Hepatocyte (in vitro differentiated cells): ENCODE measurements around the gene TBC1D12. TPM values are rescaled to one million over a fixed set of nuclear protein-coding genes. Genes with fewer than 3 reads are reported as not detected.

Source experiments
- DNase-seq: peaks from one replicate; pipeline ENCODE4 v3.0.0-alpha.2; 2016; ENCODE audit warnings: low spot score
- H2AFZ ChIP-seq: fragments of 200-600 bp; sonication (generic); 2 replicates; pipeline ENCODE4 v1.6.0; 2016; ENCODE audit warnings: antibody characterized with exemption, mild to moderate bottlenecking
- H3K27ac ChIP-seq: fragments of 200-600 bp; sonication (generic); 2 replicates; pipeline ENCODE4 v1.5.1; 2016; ENCODE audit warnings: mild to moderate bottlenecking
- H3K27me3 ChIP-seq: fragments of 200-600 bp; sonication (generic); 2 replicates; pipeline ENCODE4 v1.6.1; 2016
- H3K36me3 ChIP-seq: fragments of 200-600 bp; sonication (generic); replicated peaks from 2 replicates; pipeline ENCODE4 v1.5.1; 2016; ENCODE audit warnings: low read depth; ENCODE audit not compliant: insufficient read depth
- H3K4me1 ChIP-seq: fragments of 200-600 bp; sonication (generic); 2 replicates; pipeline ENCODE4 v1.5.1; 2016; ENCODE audit warnings: mild to moderate bottlenecking, moderate library complexity; ENCODE audit not compliant: insufficient read depth
- H3K4me2 ChIP-seq: fragments of 200-600 bp; sonication (generic); 2 replicates; pipeline ENCODE4 v1.6.0; 2016
- H3K4me3 ChIP-seq: fragments of 200-600 bp; sonication (generic); 2 replicates; pipeline ENCODE4 v1.5.1; 2016; ENCODE audit warnings: mild to moderate bottlenecking
- H3K79me2 ChIP-seq: fragments of 200-600 bp; sonication (generic); 2 replicates; pipeline ENCODE4 v1.6.0; 2017; ENCODE audit warnings: mild to moderate bottlenecking
- H3K9me2 ChIP-seq: fragments of 200-600 bp; sonication (generic); replicated peaks from 2 replicates; pipeline ENCODE4 v1.6.0; 2017; ENCODE audit warnings: mild to moderate bottlenecking; ENCODE audit not compliant: insufficient read depth
- H3K9me3 ChIP-seq: fragments of 200-600 bp; sonication (generic); 2 replicates; pipeline ENCODE4 v1.5.1; 2016; ENCODE audit warnings: low read depth, mild to moderate bottlenecking
- H4K20me1 ChIP-seq: fragments of 200-600 bp; sonication (generic); 2 replicates; pipeline ENCODE4 v1.6.0; 2016; ENCODE audit warnings: mild to moderate bottlenecking; ENCODE audit not compliant: insufficient read depth, poor library complexity, severe bottlenecking
- EZH2 ChIP-seq: fragments of 200-600 bp; sonication (generic); IDR thresholded peaks from 2 replicates; pipeline ENCODE4 v1.6.1; 2016; ENCODE audit warnings: antibody characterized with exemption, mild to moderate bottlenecking, borderline replicate concordance
- EZH2phosphoT487 ChIP-seq: fragments of 200-600 bp; sonication (generic); IDR thresholded peaks from one replicate; pipeline ENCODE4 v1.6.1; 2018; ENCODE audit warnings: antibody characterized with exemption, mild to moderate bottlenecking, low read depth, moderate library complexity; ENCODE audit not compliant: unreplicated experiment, severe bottlenecking
- WGBS: methylation state at CpG from one replicate; pipeline ENCODE4 v1.1.6; 2016; ENCODE audit warnings: low lambda C conversion rate; ENCODE audit errors: missing lambda C conversion rate; 5-methylcytosine and 5-hydroxymethylcytosine counted together
- polyA plus RNA-seq: library from polyadenylated mRNA; unstranded; fragments of >200 nt; fragmentation: Nextera tagmentation; extraction: Ambion mirVana; gene quantifications from 2 replicates; pipeline ENCODE4 v1.2.1, GENCODE V29; 2016
- total RNA-seq: library from RNA; depleted of rRNA; stranded (reverse); fragments of >200 nt; gene quantifications from 2 replicates; pipeline ENCODE4 v1.2.3, GENCODE V29; 2014
- TF ChIP-seq, protein P1 (sequence below): fragments of 200-600 bp; sonication (generic); IDR thresholded peaks from 2 replicates; pipeline ENCODE4 v1.5.1; 2016; ENCODE audit warnings: antibody characterized with exemption, mild to moderate bottlenecking; ENCODE audit not compliant: poor library complexity

The TBC1D12 gene
- total and polyA plus RNA-seq, 2 experiments from 2014 or later, result 9.2 to 15.6 TPM

DNA sequence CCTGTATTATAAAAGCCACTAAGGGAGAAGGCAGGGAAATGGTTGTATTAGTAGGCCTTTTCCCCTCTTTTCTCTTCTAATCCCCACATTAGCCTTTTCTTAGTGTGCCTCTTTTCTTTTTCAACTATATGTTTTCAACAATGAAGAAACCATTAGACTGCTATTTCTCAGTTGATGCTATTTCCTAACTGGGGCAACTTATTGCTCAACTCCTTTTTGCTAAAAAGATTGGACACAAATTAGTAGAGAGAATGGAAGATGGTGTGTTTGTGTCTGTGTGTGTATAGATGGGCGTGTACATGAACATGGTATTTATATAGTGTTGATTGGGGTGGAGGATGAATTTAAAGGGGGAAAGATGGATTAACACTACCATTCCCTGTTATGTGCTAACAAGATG, 28.4 kb downstream of the TBC1D12 start:
- no peak overlapping the region for H3K4me3 ChIP-seq
- H3K4me2 ChIP-seq, result no peak overlapping the region
- no peak overlapping the region for H2AFZ ChIP-seq
- no peaks in the 10 kb centered on the region for H3K4me1 ChIP-seq
- TF ChIP-seq, protein P1, sequence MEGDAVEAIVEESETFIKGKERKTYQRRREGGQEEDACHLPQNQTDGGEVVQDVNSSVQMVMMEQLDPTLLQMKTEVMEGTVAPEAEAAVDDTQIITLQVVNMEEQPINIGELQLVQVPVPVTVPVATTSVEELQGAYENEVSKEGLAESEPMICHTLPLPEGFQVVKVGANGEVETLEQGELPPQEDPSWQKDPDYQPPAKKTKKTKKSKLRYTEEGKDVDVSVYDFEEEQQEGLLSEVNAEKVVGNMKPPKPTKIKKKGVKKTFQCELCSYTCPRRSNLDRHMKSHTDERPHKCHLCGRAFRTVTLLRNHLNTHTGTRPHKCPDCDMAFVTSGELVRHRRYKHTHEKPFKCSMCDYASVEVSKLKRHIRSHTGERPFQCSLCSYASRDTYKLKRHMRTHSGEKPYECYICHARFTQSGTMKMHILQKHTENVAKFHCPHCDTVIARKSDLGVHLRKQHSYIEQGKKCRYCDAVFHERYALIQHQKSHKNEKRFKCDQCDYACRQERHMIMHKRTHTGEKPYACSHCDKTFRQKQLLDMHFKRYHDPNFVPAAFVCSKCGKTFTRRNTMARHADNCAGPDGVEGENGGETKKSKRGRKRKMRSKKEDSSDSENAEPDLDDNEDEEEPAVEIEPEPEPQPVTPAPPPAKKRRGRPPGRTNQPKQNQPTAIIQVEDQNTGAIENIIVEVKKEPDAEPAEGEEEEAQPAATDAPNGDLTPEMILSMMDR, result no peak
- TF ChIP-seq EZH2phosphoT487 (no peak), EZH2 (no peak)
- H3K27me3 ChIP-seq, result no peaks in the 10 kb centered on the region
- no peaks in the 10 kb centered on the region for H3K9me3 ChIP-seq
- peaks cover 91% of the 10 kb centered on the region for H3K79me2 ChIP-seq
- WGBS, result 100% methylated on average over 1 of the region's 1 CpG
- H3K27ac ChIP-seq, result no peak overlapping the region
- no peak for DNase-seq
- H4K20me1 ChIP-seq, result no peaks in the 10 kb centered on the region
- no peaks in the 10 kb centered on the region for H3K9me2 ChIP-seq
- no peaks in the 10 kb centered on the region for H3K36me3 ChIP-seq

DNA sequence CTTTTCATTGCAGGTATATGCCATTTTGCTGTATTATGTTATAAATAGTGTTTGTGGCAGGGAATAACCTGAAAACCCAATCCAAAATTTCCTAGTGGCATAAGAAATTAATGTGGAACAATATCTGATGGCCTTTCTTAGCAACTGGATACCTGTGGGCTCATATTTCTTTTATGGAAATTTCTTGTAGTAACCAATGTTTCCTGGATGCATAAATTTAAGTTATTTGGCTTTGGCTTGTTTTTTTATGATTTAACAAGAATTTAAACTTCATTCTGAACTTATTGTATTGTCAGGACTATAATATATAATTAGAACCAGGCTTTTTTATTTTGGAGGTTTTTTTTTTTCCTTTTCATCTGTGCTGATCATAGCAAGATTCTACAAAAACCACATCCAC, 30.1 kb downstream of the TBC1D12 start:
- peaks cover 91% of the 10 kb centered on the region for H3K79me2 ChIP-seq

DNA sequence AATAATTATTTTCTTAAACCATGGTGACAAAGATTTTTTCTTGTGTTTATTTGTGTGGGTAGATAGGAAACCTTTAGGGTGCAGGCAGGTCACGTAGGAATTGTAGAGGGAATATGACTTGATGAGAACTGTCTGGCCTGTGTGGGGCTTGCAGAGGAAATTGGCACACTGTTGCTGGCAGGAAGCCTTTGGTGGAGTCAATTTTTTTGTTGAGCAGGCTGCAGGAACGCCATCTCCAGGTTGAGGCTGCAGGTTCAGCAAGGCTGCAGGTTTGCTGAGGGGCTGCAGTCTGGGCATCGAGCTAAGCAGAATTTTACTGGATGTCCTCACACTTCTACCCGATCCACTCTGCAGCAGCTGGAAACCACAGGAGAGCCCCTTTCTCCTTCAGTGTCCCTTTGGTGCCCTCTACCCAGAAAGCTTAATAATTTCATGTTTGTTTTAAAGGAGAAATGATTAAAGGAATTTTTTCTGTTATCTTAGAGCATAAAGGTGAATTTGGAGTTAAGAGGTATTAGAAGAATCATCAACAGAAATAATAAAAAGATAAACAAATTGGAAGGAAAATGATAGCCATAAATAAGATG, 37.0 kb downstream of the TBC1D12 start:
- Histone ChIP-seq H3K27ac (no peak overlapping the region), H3K27me3 (no peaks in the 10 kb centered on the region), H3K4me3 (no peak overlapping the region), H2AFZ (no peak overlapping the region), H3K4me1 (peaks cover 10% of the 10 kb centered on the region), H3K9me3 (no peaks in the 10 kb centered on the region), H3K79me2 (peaks cover 72% of the 10 kb centered on the region), H3K9me2 (no peaks in the 10 kb centered on the region), H4K20me1 (no peaks in the 10 kb centered on the region), H3K4me2 (no peak overlapping the region), H3K36me3 (no peaks in the 10 kb centered on the region)
- no peak for TF ChIP-seq EZH2
- TF ChIP-seq, protein P1, result no peak
- TF ChIP-seq EZH2phosphoT487, result no peak
- 64% methylated on average over 4 of the region's 4 CpGs for WGBS
- no peak for DNase-seq

More for the DNA sequence above, 30.1 kb downstream of the TBC1D12 start:
- no peaks in the 10 kb centered on the region for H3K27me3 ChIP-seq
- no peak overlapping the region for H2AFZ ChIP-seq
- TF ChIP-seq EZH2, result no peak
- TF ChIP-seq EZH2phosphoT487, result no peak
- TF ChIP-seq, protein P1, result no peak
- no peaks in the 10 kb centered on the region for H3K9me3 ChIP-seq
- no peak overlapping the region for H3K27ac ChIP-seq
- H4K20me1 ChIP-seq, result no peaks in the 10 kb centered on the region
- no peak overlapping the region for H3K4me2 ChIP-seq
- no peak overlapping the region for H3K4me3 ChIP-seq
- no peak for DNase-seq
- no peaks in the 10 kb centered on the region for H3K36me3 ChIP-seq
- no peaks in the 10 kb centered on the region for H3K4me1 ChIP-seq
- no peaks in the 10 kb centered on the region for H3K9me2 ChIP-seq

DNA sequence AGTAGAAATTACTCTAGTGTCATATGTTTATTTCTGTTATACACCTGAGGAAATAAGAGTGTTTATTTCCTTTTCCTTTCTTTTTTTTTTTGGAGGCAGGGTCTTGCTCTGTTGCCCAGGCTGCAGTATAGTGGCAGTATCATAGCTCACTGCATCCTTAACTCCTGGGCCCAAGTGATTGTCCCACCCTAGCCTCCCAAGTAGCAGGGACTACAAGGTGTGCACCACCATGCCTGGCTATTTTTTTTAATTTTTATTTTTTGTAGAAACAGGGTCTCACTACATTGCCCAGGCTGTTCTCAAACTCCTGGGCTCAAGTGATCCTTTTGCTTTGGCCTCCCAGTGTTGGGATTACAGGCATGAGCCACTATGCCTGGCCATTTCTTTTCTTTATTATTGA, 37.8 kb downstream of the TBC1D12 start:
- DNase-seq, result no peak
- no peaks in the 10 kb centered on the region for H4K20me1 ChIP-seq
- H3K9me3 ChIP-seq, result no peaks in the 10 kb centered on the region
- no peaks in the 10 kb centered on the region for H3K36me3 ChIP-seq
- H2AFZ ChIP-seq, result no peak overlapping the region
- H3K27ac ChIP-seq, result no peak overlapping the region
- no peak overlapping the region for H3K4me2 ChIP-seq
- peaks cover 10% of the 10 kb centered on the region for H3K4me1 ChIP-seq
- peaks cover 65% of the 10 kb centered on the region for H3K79me2 ChIP-seq
- H3K27me3 ChIP-seq, result no peaks in the 10 kb centered on the region
- TF ChIP-seq, protein P1, result no peak
- TF ChIP-seq EZH2 (no peak), EZH2phosphoT487 (no peak)
- H3K9me2 ChIP-seq, result no peaks in the 10 kb centered on the region
- H3K4me3 ChIP-seq, result no peak overlapping the region
